Uterus (tissue), 2 donors: Measurements from ENCODE around the gene PRKG1.

Experiments used
- CTCF ChIP-seq, 4 experiments: fragments of 200-600 bp in 2 of 4; fragments of 450-650 bp in 2 of 4; sonication (generic) in 2 of 4; IDR thresholded peaks; one replicate each; pipeline ENCODE4 v1.5.1; 2016 to 2019; ENCODE audit warnings: antibody characterized with exemption in 4 of 4, mild to moderate bottlenecking in 2 of 4, moderate library complexity in 1 of 4
- POLR2A ChIP-seq, 2 donors: fragments of 450-650 bp; IDR thresholded peaks; one replicate each; pipeline ENCODE4 v1.6.1; 2016; ENCODE audit warnings: antibody characterized with exemption in 2 of 2, mild to moderate bottlenecking in 1 of 2, moderate library complexity in 1 of 2

- no peak for TF ChIP-seq CTCF (IDR thresholded peaks at IDR 0.05)
- no peak for TF ChIP-seq POLR2A (IDR thresholded peaks at IDR 0.05)
Observed at GRCh38 chr10:51815723-51816122, 741.4 kb downstream of the PRKG1 start.
